SIG-M5 (cell line): ENCODE measurements around the gene LBX1.
A peak's percentile ranks its signal among the peaks of the same experiment; 100 is the strongest.

Source experiments
- DNase-seq: peaks from one replicate; lab custom pipeline; 2025; lab: John Stamatoyannopoulos, UW

The LBX1 gene, protein sequence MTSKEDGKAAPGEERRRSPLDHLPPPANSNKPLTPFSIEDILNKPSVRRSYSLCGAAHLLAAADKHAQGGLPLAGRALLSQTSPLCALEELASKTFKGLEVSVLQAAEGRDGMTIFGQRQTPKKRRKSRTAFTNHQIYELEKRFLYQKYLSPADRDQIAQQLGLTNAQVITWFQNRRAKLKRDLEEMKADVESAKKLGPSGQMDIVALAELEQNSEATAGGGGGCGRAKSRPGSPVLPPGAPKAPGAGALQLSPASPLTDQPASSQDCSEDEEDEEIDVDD

DNA sequence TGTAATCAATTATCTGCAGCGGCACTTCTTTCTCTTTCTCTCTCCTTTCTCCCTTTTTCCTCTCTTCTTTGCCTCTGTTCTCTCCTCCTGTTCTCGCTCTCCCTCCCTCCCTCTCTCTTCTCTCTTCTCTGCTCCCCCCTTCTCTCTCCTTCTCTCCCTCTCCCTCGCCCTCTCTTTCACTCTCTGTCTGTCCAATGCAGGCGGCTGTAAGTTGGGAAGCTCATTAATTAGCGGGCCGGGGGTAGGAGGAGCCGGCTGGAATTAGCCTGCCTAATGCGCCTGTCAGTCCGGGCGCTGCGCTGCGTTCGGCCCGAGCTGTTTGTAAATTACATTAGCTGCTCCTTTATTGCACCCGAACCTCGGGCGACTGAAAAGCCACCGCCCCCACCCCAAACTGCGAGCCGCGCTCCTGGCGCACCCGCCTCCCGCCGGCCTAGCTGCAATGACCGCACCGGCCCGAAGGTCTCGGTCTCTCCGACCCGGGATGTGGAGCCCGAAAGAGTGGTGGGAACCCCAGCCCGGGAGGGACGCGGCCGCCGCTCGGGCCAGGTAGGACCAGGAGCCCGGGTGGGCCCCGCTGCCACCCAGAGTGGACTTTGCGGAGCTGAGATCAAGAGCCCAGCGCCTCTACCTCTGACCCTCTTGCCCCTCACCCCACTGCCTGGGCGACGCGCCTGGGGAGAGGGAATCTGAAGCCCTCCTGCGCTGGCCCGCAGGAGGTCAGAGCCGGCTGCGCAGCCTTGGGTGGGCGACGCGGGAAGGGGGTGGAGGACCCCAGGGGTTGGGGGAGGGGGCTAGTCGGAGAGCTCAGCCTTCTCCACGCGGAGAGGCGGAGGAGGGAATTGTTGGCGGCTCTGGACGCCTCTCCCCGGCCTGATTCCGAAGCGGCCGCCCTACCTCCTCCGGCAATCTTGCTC lies at the start of gene LBX1:
Gene LBX1 (minus strand): TSS at position 198 of the 917 bp plus-strand sequence. CDS start 648 bp downstream, outside the sequence.
- no peak for DNase-seq

DNA sequence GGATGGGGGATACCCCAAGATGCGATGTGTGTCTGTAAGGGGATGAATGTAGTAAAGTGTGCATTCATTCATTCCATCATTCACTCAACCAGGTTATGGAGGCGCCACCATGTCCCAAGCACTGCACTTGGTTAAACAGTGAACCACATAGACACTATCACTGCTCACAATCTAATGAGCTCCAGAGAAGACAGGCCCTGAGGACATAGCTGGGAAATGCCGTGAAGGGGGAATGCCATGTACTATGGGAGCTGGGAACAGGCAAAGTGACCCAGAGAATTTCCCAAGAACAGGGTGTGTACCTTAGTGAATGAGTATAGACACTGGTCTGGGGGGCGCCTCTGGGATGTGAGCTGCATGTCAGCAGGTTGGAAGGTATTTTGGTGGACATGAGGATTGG lies 44.5 kb upstream of the LBX1 start:
- DNase-seq, result no peak

DNA sequence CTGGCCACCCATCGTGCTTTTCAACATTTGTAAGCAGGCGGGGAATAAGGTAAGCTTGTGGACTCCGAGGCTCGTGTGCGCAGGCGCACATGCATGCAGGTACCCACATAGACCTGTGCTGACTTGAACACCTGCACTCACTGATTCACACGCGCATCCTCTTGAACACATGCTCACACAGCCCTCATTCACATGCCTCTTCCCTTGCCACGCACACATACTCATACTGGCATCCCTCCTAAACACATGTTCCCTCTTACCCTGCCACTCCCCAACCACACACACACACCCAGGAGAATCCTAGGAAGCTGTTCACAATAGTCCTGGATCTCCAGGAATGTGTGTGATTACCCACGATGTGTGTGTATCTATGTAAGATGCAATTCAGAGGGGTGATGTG lies 44.1 kb upstream of the LBX1 start:
- no peak for DNase-seq

DNA sequence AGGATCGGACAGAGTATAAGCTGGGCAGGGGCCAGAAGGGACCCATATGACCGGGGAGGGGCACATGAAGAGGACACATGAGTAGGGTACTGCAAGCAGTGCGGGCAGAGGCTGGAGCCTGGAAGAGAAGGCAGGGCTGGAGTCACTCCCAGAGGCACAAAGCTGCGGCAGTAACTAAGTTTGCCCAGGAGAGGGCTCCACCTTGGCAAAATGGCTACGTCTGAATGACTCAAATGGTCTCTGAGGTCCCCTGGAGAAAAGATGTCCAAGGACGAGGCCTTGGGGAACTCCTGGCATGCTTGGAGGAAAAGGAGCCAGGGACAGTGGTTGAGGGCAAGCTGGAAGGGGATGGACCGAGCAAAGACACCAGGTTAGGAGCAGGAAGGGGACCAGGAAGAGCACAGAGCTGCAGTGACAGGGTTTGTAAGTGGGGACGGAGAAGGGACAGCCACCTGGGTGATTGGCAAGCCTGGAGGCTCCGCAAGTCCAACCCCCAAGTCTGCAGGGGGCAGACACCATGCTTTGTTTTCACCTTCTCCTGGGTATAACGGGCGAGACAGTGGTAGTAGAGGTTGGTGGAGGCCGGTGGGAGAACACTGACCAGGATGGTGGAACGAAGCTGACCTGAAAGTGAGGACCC lies 43.1 kb upstream of the LBX1 start:
- DNase-seq, result peak; percentile 2

DNA sequence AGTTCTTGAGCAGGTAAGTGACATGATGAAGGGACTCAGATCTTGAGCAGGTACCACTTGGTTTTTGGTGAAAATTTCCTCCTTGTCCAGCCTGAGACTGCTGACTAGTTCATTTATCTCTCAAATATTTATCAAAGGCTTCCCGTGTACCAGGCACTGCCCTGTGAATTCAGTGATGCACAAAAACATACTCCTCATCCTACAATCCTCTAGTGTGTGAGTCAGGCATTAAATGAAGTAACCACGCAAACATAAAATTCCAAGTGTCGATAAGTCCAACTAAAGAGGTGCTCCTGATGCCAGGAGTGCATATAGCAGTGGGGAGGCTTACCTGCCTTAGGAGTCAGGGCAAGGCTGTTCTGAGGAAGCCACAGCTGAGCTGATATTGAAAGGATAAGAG lies 41.5 kb upstream of the LBX1 start:
- DNase-seq, result no peak

DNA sequence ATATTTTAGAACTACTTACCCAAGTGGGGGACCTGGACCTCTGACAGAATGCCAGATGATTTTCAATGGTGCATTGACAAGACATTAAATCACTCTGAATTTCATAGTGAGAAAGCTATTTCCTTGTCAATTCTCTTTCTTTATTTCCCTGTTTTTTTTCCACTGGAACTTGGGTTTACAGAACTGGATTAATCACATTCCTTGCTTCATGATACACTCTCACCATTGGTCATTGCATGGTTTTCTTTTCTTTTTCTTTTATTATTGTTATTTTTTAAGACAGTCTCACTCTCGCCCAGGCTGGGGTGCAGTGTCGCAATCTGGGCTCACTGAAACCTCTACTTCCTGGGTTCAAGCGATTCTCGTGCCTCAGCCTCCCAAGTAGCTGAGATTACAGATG lies 38.5 kb upstream of the LBX1 start:
- DNase-seq, result no peak

DNA sequence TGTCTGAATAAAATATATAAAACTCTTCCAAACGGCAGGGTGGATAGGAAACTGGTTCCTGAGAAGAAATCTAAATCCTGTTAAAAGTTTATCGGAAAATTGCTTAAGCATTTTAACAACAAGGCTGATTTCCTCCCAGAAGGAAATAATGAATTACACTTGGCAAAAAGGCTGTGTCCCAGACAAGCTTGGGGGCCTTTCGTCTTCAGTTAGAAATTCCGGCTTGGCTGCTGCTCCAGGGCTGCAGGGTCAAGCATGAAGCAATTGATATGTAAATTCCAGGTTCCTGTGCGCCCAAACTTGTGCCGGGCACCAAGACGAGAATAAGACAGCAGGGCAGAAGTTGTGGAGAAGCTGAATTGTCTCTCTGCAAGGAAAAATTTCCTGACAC lies 38.0 kb upstream of the LBX1 start:
- DNase-seq, result no peak

DNA sequence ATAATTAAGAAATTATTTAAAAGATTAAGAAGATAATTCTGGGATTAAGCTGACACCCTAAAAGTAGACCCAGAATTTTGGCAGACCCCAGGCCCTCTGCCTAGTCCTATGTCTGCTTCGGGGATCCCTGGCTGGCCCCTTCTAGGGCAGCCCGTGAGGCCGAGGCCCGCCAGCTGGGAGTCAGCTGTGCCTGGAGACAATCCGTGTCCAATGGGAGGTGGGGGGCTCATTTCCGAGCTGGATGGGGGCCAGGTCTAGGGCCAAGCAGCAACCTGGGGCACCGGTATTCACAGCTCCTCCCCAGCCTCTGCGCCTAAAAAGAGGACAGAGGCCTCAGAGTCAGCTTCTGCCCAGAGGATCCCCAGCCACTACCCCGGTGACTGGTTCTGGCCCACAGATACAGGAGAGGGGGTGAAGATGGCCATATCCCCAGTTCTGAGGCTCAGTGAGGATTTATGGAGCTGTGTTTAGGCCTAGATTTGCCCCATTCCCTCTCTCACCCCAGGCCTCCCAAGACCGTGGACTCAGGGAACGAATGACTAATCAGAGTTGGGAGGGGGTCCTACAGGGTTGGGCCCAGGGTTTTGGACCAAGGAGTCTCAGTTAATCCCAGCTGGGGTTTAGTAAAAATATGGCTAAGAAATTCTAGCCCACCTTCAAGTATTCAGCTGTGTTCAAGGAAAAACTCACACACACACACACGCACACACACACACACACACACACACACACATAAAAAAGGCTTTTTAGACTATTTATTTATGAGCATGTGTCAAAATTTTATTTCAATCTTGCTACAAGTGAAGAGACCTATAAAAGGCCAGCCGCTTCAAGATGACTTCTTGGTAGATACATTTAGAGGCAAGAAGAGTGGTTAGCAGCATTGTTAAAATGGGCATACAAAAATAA lies 37.4 kb upstream of the LBX1 start:
- no peak for DNase-seq

DNA sequence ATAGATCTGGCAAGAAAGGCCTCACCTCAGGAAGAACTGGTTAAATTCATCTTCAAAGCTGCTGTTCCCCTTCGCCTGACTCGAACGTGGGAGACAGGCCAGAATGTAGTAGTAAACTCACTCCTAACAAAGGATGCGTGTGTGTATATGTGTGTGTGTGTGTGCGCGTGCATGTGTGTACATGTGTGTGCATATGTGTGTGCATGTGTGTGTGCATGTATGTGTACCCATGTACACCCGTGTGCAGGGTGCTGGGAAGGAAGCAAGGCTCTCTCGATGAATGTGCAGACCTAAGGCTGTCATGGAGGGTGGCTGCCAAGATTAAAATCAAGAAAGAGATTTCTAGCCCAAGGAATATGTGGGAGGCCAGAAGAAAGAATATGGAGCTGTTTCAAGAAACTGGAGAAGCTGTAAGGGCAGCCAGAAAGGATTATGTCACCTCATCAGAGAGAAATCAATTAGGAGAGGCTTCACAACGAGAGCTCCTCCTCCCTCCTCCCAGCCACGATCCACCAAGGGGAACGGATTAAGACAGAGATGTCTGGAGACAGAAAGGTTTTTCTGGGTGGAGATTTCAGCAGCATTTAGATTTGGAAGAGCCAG lies 34.0 kb upstream of the LBX1 start:
- no peak for DNase-seq

DNA sequence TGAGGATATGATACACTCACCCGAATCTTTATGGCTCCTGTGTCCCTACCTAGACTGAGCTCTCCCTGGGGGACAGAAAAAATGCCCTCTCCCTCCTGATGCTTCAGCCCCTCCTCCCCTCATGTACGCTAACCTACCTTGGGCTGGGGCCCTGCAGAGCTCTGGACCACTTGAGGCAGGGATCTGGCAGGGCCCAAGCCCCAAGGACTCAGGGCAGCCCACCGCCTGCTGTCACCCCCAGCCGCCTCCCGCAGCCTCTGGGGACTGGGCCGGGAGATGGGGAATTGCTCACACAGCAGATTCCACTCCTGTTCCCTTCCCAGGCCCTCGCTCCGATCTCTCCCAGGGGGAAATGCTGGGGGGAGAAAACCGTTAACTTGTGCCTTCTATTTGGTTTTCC lies 32.9 kb upstream of the LBX1 start:
- no peak for DNase-seq

DNA sequence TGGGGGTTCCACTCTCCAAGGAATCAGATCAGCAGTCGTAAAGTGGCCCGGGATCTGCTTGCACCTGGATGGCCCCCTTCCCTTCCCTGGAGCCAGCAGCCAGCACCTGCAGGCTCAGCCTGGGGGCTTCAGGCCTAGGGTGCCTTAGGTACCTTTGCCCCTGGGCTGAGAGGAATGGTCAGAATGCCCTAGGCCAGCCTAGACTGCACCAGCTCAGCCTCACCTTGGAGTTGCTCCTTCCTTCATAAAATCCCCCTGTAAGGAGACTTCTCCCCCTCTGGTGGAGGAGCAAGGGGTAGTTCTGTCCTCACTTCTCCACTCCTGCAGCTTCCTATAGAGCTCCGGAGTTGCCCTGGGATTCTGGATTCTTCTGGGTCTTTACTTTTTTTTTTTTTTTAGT lies 32.4 kb upstream of the LBX1 start:
- DNase-seq, result no peak

DNA sequence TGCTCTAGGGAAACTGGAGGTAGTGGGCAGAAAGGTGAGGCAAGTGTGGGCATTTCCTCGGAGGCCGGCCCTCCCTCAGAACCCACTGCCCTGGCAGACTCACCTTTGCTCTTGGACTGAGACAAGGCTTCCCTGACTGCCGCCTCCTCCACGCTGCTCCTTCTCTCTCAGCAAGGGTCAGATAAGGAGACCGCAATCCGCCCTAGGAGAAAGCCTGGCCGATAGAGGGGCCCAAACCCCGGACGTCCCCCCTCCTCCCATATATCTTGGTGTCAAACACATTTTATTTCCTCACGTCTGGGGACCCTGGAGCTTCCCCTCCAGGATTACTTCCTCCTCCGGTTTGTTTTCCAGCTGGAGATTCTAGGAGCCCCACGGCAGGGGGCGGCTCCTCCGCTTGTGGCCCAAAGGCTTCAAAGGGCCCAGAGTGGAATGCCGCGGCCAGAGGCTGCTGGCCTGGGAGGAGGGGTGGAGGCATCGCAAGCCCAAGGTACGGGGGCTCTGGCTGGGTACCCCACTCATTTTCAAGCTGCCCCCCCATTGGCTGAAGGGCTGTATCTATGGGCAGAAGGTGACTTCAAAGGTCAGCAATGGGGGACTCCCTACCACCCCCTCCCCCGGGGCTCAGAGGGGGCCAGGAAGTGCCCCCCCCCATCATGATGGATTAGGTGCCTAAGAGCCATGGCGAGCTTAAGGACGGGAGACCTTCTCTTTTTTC lies 31.7 kb upstream of the LBX1 start:
- no peak for DNase-seq

DNA sequence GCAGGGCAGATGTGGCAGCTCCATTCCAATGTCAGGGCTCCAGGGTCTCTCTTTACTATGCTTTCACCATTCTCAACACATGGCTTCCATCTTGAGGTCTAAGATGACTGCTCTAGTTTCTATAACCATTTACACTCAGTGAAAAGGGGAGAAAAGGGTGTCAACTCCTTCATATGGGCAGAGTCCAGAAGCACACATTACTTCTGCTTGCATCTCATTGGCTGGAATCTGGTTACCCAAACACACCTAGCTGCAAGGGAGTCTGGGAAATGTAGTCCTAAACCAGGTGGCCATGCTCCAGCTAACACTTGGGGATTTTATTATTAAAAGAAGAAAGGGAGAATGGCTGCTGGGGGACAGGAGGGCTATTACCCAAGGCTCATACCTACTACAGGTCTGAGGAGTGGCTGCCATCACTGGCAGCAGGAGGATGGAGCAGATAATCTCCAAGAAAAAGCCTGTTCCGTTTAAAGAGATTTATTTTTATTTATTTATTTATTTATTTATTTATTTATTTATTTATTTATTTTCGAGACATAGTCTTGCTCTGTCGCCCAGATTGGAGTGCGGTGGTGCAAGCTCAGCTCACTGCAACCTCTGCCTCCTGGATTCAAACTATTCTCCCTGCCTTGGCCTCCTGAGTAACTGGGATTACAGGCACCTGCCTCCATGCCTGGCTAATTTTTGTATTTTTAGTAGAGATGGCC lies 29.1 kb upstream of the LBX1 start:
- DNase-seq, result no peak

DNA sequence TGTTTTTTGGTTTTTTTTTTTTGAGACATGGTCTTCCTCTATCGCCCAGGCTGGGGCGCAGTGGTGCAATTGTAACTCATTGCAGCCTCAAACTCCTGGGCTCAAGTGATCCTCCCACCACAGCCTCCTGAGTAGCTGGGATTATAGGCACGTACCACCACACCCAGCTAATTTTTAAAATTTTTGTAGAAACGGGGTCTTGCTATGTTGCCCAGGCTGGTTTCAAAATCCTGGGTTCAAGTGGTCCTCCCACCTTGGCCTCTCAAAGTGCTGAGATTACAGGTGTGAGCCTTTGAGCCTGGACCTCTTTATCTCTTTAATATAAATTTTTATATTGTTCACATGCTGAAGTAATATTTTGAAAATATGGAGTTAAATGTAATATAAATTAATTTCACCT lies 28.2 kb upstream of the LBX1 start:
- DNase-seq, result no peak

DNA sequence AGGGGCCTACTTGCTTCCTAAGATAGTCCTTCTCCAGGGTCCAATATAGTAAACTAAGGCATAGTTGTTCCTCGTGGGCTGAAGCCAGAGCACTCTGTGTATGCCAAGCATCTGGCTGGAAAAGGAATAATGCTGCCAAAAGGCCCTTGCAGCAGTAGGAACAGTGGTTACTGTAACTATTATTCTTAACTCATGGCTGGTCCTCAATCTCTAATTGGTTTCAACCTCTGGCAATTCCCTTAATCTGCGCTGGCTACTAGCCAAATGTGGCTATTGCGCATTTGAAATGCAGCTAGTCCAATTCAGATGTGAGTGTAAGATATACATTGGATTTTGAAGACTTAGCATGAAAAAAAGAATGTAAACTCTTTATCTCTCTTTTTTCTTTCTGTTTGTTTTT lies 27.8 kb upstream of the LBX1 start:
- no peak for DNase-seq

DNA sequence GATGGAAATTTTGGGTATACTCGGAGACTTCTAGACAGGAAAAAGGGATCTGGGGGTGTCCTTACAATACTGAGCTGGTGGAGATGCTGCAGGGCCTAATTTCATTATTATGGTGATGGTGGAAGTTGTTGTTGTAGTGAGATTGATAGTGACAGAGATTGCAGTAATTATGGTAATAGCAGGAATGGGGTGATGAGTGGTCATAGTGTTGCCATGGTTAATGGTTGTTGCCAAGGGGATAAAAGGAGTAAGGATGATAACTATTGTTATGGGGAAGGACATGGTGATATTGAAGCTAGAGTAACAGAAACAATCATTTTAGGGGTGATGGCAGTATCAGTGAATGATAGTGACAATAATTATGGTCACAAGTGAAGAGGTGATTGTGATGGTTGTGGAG lies 27.1 kb upstream of the LBX1 start:
- DNase-seq, result no peak

DNA sequence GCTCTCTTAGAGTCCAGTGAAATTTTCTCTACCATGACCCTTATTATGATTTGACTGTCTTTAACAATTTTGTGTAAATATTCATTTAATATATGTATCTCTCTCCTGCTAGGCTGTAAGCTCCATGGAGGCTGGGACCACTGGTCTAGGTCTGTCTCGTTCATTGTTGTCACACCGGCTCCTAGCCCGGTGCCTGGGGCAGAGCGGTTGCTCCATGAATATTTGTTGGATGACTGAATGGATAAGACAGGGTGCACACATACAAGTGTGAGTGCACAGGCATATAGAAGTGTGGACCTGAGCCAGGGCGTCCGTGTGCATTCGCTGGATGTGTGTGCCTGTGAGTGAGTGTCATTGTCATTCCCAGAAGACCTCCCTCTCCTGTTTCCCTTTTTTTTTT lies 20.9 kb upstream of the LBX1 start:
- no peak for DNase-seq

DNA sequence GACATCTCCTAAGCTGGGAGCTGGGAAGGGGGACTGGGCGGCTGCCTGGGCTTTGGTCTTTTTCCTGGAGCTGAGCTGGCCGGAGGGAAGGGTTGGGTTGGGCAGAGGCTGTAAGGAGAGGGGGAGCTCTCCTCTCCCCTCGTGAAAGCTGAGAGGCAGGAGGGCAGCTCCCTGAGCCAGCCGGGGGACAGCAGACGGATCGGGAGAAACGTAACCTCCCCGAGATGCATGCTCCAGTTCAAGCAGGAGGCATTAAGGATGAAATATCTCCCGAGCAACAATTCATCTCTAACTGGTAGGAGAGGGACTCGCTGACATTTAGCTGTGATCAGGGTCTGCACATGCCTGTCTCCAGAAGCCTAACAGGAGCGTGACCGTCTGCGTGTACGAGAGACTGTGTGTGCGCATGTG lies 19.9 kb upstream of the LBX1 start:
- DNase-seq, result no peak

DNA sequence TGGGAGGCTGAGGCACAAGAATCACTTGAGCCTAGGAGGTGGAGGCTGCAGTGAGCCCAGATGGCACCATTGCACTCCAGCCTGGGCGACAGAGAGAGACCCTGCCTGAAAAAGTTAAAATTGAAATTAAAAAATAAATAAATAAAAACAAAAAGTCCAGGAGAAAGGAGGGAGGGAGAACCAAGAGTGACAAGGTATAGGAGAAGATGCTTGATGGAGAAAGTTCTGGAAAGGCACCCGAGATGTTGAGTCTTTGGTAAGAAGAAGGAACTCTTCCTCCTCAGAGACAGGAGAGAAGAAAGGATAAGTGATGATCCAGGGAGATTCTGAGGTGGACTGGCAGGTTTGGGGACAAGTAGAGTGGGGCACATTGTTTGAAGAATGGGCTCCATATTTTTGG lies 17.4 kb upstream of the LBX1 start:
- no peak for DNase-seq
